HL-60 (cell line): ENCODE measurements around the gene FMR1NB.

Source experiments
- DNase-seq, 2 experiments: peaks; one replicate each; pipeline ENCODE4 v3.0.0-alpha.2; 2010 to 2020; ENCODE audit warnings: low read depth in 1 of 2, low spot score in 1 of 2
- H3K27ac ChIP-seq: fragments of 250-450 bp; sonication (Bioruptor Pico); replicated peaks from 2 replicates; pipeline ENCODE4 v1.5.1; 2020; ENCODE audit warnings: mild to moderate bottlenecking, moderate library complexity
- H3K27me3 ChIP-seq: fragments of 250-450 bp; sonication (Bioruptor Pico); 2 replicates; pipeline ENCODE4 v1.5.1; 2021; ENCODE audit warnings: mild to moderate bottlenecking, moderate library complexity; ENCODE audit not compliant: insufficient read depth, poor library complexity, severe bottlenecking
- H3K4me3 ChIP-seq: replicated peaks from 2 replicates; pipeline ENCODE4 v1.5.1; 2011; ENCODE audit warnings: mild to moderate bottlenecking, control low read depth, low read length; ENCODE audit not compliant: insufficient read depth
- GABPA ChIP-seq: IDR thresholded peaks from 2 replicates; pipeline ENCODE4 v1.6.1; 2012; ENCODE audit warnings: low read depth
- POLR2AphosphoS5 ChIP-seq: IDR thresholded peaks from 2 replicates; pipeline ENCODE4 v1.6.1; 2012; ENCODE audit warnings: low read depth
- SPI1 ChIP-seq: IDR thresholded peaks from 2 replicates; pipeline ENCODE4 v1.6.1; 2012; ENCODE audit warnings: low read depth, mild to moderate bottlenecking, borderline replicate concordance
- TF ChIP-seq, protein P1 (sequence below): IDR thresholded peaks from one replicate; pipeline ENCODE4 v1.5.1; 2011; ENCODE audit warnings: low read length, control low read depth, inconsistent platforms; ENCODE audit not compliant: insufficient read depth
- TF ChIP-seq, protein P2 (sequence below): IDR thresholded peaks from 2 replicates; pipeline ENCODE4 v1.6.1; 2012; ENCODE audit warnings: low read depth; ENCODE audit not compliant: insufficient replicate concordance

The FMR1NB gene

DNA sequence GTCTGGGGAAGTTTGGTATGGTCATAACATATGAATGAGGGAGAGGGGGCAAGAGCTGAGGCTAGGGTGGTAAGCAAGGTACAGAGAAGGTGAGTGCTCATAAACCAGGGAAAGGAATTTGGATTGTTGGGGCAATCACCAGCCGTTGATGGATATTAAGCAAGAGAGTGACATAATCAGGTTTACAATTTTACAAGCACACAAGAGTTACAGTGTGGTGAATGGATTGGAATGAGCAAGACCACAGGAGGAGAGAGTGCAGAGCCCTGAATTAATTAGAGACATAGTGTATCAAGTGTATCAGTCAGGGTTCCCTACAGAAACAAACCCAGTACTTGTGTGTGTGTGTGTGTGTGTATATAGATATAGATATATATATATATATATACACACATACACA lies 18.7 kb upstream of the FMR1NB start:
- DNase-seq, result no peak
- TF ChIP-seq, protein P1, sequence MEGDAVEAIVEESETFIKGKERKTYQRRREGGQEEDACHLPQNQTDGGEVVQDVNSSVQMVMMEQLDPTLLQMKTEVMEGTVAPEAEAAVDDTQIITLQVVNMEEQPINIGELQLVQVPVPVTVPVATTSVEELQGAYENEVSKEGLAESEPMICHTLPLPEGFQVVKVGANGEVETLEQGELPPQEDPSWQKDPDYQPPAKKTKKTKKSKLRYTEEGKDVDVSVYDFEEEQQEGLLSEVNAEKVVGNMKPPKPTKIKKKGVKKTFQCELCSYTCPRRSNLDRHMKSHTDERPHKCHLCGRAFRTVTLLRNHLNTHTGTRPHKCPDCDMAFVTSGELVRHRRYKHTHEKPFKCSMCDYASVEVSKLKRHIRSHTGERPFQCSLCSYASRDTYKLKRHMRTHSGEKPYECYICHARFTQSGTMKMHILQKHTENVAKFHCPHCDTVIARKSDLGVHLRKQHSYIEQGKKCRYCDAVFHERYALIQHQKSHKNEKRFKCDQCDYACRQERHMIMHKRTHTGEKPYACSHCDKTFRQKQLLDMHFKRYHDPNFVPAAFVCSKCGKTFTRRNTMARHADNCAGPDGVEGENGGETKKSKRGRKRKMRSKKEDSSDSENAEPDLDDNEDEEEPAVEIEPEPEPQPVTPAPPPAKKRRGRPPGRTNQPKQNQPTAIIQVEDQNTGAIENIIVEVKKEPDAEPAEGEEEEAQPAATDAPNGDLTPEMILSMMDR, result no peak
- TF ChIP-seq, protein P2, sequence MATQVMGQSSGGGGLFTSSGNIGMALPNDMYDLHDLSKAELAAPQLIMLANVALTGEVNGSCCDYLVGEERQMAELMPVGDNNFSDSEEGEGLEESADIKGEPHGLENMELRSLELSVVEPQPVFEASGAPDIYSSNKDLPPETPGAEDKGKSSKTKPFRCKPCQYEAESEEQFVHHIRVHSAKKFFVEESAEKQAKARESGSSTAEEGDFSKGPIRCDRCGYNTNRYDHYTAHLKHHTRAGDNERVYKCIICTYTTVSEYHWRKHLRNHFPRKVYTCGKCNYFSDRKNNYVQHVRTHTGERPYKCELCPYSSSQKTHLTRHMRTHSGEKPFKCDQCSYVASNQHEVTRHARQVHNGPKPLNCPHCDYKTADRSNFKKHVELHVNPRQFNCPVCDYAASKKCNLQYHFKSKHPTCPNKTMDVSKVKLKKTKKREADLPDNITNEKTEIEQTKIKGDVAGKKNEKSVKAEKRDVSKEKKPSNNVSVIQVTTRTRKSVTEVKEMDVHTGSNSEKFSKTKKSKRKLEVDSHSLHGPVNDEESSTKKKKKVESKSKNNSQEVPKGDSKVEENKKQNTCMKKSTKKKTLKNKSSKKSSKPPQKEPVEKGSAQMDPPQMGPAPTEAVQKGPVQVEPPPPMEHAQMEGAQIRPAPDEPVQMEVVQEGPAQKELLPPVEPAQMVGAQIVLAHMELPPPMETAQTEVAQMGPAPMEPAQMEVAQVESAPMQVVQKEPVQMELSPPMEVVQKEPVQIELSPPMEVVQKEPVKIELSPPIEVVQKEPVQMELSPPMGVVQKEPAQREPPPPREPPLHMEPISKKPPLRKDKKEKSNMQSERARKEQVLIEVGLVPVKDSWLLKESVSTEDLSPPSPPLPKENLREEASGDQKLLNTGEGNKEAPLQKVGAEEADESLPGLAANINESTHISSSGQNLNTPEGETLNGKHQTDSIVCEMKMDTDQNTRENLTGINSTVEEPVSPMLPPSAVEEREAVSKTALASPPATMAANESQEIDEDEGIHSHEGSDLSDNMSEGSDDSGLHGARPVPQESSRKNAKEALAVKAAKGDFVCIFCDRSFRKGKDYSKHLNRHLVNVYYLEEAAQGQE, result no peak
- TF ChIP-seq SPI1, result no peak
- no peak for TF ChIP-seq POLR2AphosphoS5
- no peak for TF ChIP-seq GABPA
- Histone ChIP-seq H3K27me3 (no peaks in the 10 kb centered on the region), H3K27ac (no peak overlapping the region), H3K4me3 (no peak overlapping the region)

DNA sequence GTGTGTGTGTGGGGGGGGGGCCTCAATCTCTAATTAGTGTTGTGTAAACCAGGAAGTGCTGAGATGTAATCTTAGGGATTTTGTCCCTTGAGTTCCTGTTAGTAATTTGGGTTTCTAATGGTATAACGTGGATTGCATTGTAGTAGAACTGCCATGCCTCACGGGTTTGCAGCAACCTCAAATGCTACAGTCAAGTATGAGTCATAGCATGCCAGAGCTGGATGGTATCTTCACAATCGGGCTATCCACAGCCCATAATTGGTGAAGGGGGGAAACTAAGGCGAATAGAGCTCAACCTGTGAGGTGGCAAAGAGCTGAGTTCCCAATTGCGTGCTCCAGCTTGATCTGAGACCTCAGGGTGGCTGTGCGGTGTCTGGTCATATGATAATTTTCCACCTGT lies 2.2 kb upstream of the FMR1NB start:
- DNase-seq, result no peak
- TF ChIP-seq POLR2AphosphoS5, result no peak

DNA sequence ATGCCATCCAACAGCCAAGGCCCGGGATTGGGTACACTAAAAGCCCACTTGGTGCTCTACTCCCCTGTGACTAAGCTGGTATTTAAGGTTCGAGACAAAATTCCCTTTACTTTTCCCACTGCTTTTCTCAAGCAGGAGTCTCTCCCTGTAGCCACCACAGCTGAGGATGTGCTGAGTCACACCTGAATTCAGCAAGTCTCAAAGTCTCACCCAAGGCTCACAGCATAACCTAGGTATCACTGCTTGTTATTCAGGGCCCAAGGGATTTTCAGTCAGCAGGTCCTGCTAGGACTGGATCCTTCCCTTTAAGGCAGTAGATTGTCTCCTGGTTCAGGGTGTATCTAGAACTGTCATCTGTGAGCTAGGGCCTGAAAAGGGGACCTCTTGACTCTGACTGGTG lies 39.2 kb downstream of the FMR1NB start:
- Histone ChIP-seq H3K27ac (no peak overlapping the region), H3K4me3 (no peak overlapping the region), H3K27me3 (no peaks in the 10 kb centered on the region)
- DNase-seq, result no peak
- TF ChIP-seq SPI1, result no peak
- TF ChIP-seq, protein P2, result no peak
- TF ChIP-seq GABPA, result no peak
- TF ChIP-seq, protein P1, result no peak
- no peak for TF ChIP-seq POLR2AphosphoS5

More for the DNA sequence above, 2.2 kb upstream of the FMR1NB start:
- no peak overlapping the region for H3K4me3 ChIP-seq
- H3K27ac ChIP-seq, result no peak overlapping the region
- no peaks in the 10 kb centered on the region for H3K27me3 ChIP-seq

DNA sequence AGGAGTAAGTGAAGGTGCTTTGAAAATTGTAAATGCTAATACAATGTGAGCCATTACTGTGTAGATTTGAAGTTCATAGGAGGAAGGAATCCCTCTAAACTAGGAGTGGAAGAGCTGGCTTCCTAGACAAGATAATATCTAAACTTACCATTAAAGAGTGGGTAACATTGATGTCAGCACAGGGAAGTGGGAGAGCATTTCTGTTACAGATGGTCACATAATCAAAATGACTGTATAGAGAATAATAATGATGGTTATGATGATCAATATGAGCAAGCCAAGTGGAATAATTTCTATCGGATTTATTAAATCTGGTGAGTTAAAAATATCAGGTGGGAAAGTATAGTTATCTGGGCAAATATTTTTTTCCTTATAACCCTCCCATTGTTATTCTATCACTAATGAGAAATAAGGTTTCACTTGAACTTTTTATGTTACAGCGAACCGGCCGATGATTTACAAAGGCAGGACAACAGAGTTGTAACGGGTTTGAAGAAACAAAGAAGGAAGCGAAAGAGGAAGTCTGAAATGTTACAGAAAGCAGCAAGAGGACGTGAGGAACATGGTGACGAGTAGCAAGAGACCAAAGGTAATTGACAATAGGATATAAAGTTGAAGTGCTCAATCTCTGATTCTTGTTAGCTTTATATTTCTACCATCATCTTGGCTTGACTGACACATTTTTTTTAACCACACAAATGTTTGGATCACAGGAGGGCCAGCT lies 43.5 kb downstream of the FMR1NB start:
- H3K4me3 ChIP-seq, result no peak overlapping the region
- H3K27me3 ChIP-seq, result no peaks in the 10 kb centered on the region
- peak; percentile 3 for DNase-seq
- H3K27ac ChIP-seq, result no peak overlapping the region
- TF ChIP-seq GABPA (no peak), SPI1 (peak; percentile 92)
- TF ChIP-seq, protein P2, result no peak
- TF ChIP-seq, protein P1, result no peak
